ENCODE data around the gene NDFIP2. TPM values are rescaled to one million over a fixed set of nuclear protein-coding genes. Genes with fewer than 3 reads are reported as not detected.

The NDFIP2 gene
- total and polyA plus RNA-seq, 2 donors (not counting 3 experiments of a cell fraction or from before 2014, with no cell fraction given), result 7.9 to 18.5 TPM

DNA sequence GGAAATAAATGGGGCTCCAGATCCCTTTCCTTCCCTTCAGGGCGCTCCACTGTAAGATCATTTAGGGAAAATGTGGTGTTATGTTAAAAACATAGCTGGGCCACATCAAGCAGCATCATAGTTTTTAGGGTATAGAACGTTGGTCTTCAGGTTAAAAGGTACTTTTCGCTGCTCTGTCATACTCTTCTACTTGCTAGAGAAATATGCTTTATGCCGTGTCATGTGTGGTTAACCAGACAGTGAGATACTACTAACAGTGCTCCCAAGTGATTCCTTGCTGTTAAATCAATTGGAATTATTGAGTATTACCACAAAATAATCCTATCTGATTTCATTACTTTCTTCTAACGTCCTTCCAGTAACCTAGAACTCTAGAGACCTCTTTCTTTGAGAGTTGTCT, 1.1 kb upstream of the NDFIP2 start:
- Histone ChIP-seq H3K9me3 (replicated peaks; ENCODE audit: control insufficient read depth, insufficient read depth, low read length) (no peaks in the 10 kb centered on the region), H3K27ac (ENCODE audit: insufficient read depth, low read depth, low read length) (no peak overlapping the region), H3K9ac (replicated peaks; ENCODE audit: extremely low read depth, insufficient read depth, low read length) (no peak overlapping the region), H3K36me3 (ENCODE audit: control insufficient read depth in 2 of 2, extremely low read depth in 1 of 2, insufficient read depth in 2 of 2, low read length in 2 of 2) (no peaks in the 10 kb centered on the region), H3K4me3 (replicated peaks in 1 of 3; ENCODE audit: insufficient read depth in 1 of 3, low read depth in 1 of 3, low read length in 3 of 3) (no peak overlapping the region), H3K4me1 (ENCODE audit: control insufficient read depth, extremely low read depth, insufficient read depth, low read length) (peaks cover 9% of the 10 kb centered on the region), H3K4me2 (ENCODE audit: insufficient read depth, low read length) (no peak overlapping the region), H3K9me1 (replicated peaks; ENCODE audit: control insufficient read depth, extremely low read depth, insufficient read depth, low read length) (no peaks in the 10 kb centered on the region), H3K79me2 (ENCODE audit: control insufficient read depth, insufficient read depth, low read length) (peaks cover 7% of the 10 kb centered on the region), H3K27me3 (ENCODE audit: control insufficient read depth in 2 of 2, insufficient read depth in 2 of 2, low read length in 2 of 2) (peaks cover 22 to 43% of the 10 kb centered on the region in 2 experiments), H2AFZ (ENCODE audit: low read depth, low read length) (no peak overlapping the region), H4K20me1 (replicated peaks; ENCODE audit: control insufficient read depth, extremely low read depth, insufficient read depth, low read length) (no peaks in the 10 kb centered on the region)
- ChIA-PET POLR2A (no interaction called here), CTCF (interaction anchor here (1.1 to 5.9 kb wide), 4 partner anchors 14 to 56 kb away, joined by 3 to 68 read pairs (median 4); no protein-coding TSS in a partner anchor)
- no peak for FAIRE-seq
- BruUV-seq (replicated peaks), result no TSS peak
- intact Hi-C loops (cut with micrococcal nuclease) (loop anchor here (2.0 kb wide), 1 partner anchor 61 kb away; no protein-coding TSS in a partner anchor), dilution Hi-C loops (cut with MboI; ENCODE audit: extremely low pct_ligation_motif_present, low sequenced_read_pairs) (no loop called here)
- DNase-seq (ENCODE audit: low read depth, low spot score), result no peak
- no peak for TF ChIP-seq EZH2 (IDR thresholded peaks at IDR 0.05; ENCODE audit: borderline replicate concordance, low read depth, low read length, severe bottlenecking)
- no peak for TF ChIP-seq POLR2A (IDR thresholded peaks at IDR 0.05; ENCODE audit: low read depth, low read length)

DNA sequence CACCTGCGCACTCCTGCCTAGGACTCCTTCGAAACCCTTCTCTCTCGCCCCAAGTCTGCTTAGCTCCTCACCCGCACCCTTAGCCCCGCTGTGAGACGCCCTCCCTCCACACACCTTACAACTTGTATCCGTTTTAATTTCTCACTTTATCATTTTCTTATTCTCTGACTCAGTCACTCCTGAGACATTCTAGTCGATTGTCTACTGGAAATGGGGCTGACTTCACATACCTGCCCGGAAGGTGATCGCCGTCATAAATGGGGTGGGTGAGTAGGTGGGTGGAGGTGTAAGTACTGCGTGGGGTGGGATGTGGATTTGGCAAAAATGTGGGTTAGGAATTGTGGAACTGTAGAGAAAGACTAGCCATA, 714 bp downstream of the NDFIP2 start:
- Histone ChIP-seq H3K27me3 (ENCODE audit: control insufficient read depth in 2 of 2, insufficient read depth in 2 of 2, low read length in 2 of 2) (peaks cover 20 to 33% of the 10 kb centered on the region in 2 experiments), H3K9me1 (replicated peaks; ENCODE audit: control insufficient read depth, extremely low read depth, insufficient read depth, low read length) (no peaks in the 10 kb centered on the region), H3K4me1 (ENCODE audit: control insufficient read depth, extremely low read depth, insufficient read depth, low read length) (peaks cover 9% of the 10 kb centered on the region), H3K9ac (replicated peaks; ENCODE audit: extremely low read depth, insufficient read depth, low read length) (peak overlapping the region; percentile 88), H4K20me1 (replicated peaks; ENCODE audit: control insufficient read depth, extremely low read depth, insufficient read depth, low read length) (no peaks in the 10 kb centered on the region), H3K4me2 (ENCODE audit: insufficient read depth, low read length) (peak overlapping the region; percentile 95), H3K9me3 (replicated peaks; ENCODE audit: control insufficient read depth, insufficient read depth, low read length) (no peaks in the 10 kb centered on the region), H3K4me3 (replicated peaks in 1 of 3; ENCODE audit: insufficient read depth in 1 of 3, low read depth in 1 of 3, low read length in 3 of 3) (peak overlapping the region; percentile 90 to 95 (median 93)), H3K27ac (ENCODE audit: insufficient read depth, low read depth, low read length) (peak overlapping the region; percentile 23), H3K36me3 (ENCODE audit: control insufficient read depth in 2 of 2, extremely low read depth in 1 of 2, insufficient read depth in 2 of 2, low read length in 2 of 2) (no peaks in the 10 kb centered on the region), H3K79me2 (ENCODE audit: control insufficient read depth, insufficient read depth, low read length) (peaks cover 8% of the 10 kb centered on the region), H2AFZ (ENCODE audit: low read depth, low read length) (peak overlapping the region; percentile 65)
- BruUV-seq (replicated peaks), result no TSS peak
- intact Hi-C loops (cut with micrococcal nuclease), result loop anchor here (1.0 to 2.0 kb wide), 5 partner anchors 23 to 59 kb away; no protein-coding TSS in a partner anchor
- dilution Hi-C loops (cut with MboI; ENCODE audit: extremely low pct_ligation_motif_present, low sequenced_read_pairs), result no loop called here
- POLR2A ChIA-PET, result no interaction called here
- DNase-seq (ENCODE audit: low read depth, low spot score) (no peak), FAIRE-seq (no peak)
- CTCF ChIA-PET, result interaction anchor here (1.0 to 5.9 kb wide), 11 partner anchors 9 to 90 kb away, joined by 3 to 68 read pairs (median 3); no protein-coding TSS in a partner anchor
- TF ChIP-seq MYC (IDR thresholded peaks at IDR 0.05; ENCODE audit: low read depth, low read length) (no peak), GATA2 (IDR thresholded peaks at IDR 0.05; ENCODE audit: insufficient read depth, insufficient read length, low read depth, low read length) (no peak), POLR2A (IDR thresholded peaks at IDR 0.05; ENCODE audit: low read depth, low read length) (no peak), EZH2 (IDR thresholded peaks at IDR 0.05; ENCODE audit: borderline replicate concordance, low read depth, low read length, severe bottlenecking) (no peak), POLR2AphosphoS5 (IDR thresholded peaks at IDR 0.05; ENCODE audit: insufficient read depth, low read depth, low read length) (no peak), FOS (IDR thresholded peaks at IDR 0.05; ENCODE audit: borderline replicate concordance, insufficient read depth, low read length) (no peak), JUN (IDR thresholded peaks at IDR 0.05; ENCODE audit: borderline replicate concordance, insufficient read depth, insufficient read length, low read depth) (no peak)
- TF ChIP-seq, protein P1, sequence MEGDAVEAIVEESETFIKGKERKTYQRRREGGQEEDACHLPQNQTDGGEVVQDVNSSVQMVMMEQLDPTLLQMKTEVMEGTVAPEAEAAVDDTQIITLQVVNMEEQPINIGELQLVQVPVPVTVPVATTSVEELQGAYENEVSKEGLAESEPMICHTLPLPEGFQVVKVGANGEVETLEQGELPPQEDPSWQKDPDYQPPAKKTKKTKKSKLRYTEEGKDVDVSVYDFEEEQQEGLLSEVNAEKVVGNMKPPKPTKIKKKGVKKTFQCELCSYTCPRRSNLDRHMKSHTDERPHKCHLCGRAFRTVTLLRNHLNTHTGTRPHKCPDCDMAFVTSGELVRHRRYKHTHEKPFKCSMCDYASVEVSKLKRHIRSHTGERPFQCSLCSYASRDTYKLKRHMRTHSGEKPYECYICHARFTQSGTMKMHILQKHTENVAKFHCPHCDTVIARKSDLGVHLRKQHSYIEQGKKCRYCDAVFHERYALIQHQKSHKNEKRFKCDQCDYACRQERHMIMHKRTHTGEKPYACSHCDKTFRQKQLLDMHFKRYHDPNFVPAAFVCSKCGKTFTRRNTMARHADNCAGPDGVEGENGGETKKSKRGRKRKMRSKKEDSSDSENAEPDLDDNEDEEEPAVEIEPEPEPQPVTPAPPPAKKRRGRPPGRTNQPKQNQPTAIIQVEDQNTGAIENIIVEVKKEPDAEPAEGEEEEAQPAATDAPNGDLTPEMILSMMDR (IDR thresholded peaks at IDR 0.05; ENCODE audit: extremely low read depth in 1 of 2, insufficient read depth in 1 of 2, low read depth in 1 of 2, low read length in 2 of 2), result no peak
- TF ChIP-seq, protein P2, sequence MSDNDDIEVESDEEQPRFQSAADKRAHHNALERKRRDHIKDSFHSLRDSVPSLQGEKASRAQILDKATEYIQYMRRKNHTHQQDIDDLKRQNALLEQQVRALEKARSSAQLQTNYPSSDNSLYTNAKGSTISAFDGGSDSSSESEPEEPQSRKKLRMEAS (IDR thresholded peaks at IDR 0.05; ENCODE audit: insufficient read depth, insufficient read length), result no peak

Data from endothelial cell of umbilical vein (primary cell).